NB4 (cell line): ENCODE results near the gene RGL4.

Source experiments
- CTCF ChIP-seq: IDR thresholded peaks from one replicate; pipeline ENCODE4 v1.5.1; 2012; ENCODE audit warnings: low read depth, low read length
- MAX ChIP-seq: IDR thresholded peaks from 2 replicates; pipeline ENCODE4 v1.6.1; 2011; ENCODE audit warnings: low read depth, low read length
- MYC ChIP-seq: IDR thresholded peaks from 2 replicates; pipeline ENCODE4 v1.6.1; 2011; ENCODE audit warnings: low read depth, low read length

GRCh38 chr22:23714596-23715578, 24.1 kb downstream of the RGL4 start:
- TF ChIP-seq CTCF (no peak), MAX (no peak), MYC (no peak)
